Stimulated activated CD4-positive, alpha-beta T cell treated with anti-CD3 and anti-CD28 coated beads, Interleukin-2, amount 100 ng/mL, for 24 hours (primary cell): ENCODE data around the gene NRIP3.
"Not testable (repeated sequence)": the region's sequence is repeated elsewhere in the genome, so short reads cannot be mapped to it uniquely, and the experiment has no call there.

Experiments
- DNase-seq, 2 donors: peaks; one replicate each; pipeline ENCODE4 v3.0.0-alpha.2; 2020

The NRIP3 gene

GRCh38 chr11:8967184-8967583 lies 36.6 kb downstream of the NRIP3 start:
- no peak for DNase-seq

- peak; percentile 83 to 90 for DNase-seq
These were observed 39.2 kb downstream of the NRIP3 start, which contains the start of gene TMEM9B for GRCh38 chr11:8964324-8965320. Gene TMEM9B (minus strand): TSS chr11:8964442. CDS start chr11:8964313, 129 bp downstream.

- DNase-seq = peak; percentile 80 to 83
These were observed 40.1 kb downstream of the NRIP3 start for GRCh38 chr11:8963569-8964323.

- no peak for DNase-seq
These were observed 41.0 kb downstream of the NRIP3 start for GRCh38 chr11:8962841-8963240.

- DNase-seq = no peak
These were observed 42.4 kb downstream of the NRIP3 start for GRCh38 chr11:8961401-8961800.

- DNase-seq = peak in 1 of 2 donors; percentile 22
These were observed 44.1 kb downstream of the NRIP3 start for GRCh38 chr11:8959546-8960166.

- no peak for DNase-seq
These were observed 46.9 kb downstream of the NRIP3 start for GRCh38 chr11:8956860-8957259.

- no peak for DNase-seq
These were observed 54.9 kb downstream of the NRIP3 start for GRCh38 chr11:8948886-8949285.

- no peak for DNase-seq
These were observed 56.4 kb downstream of the NRIP3 start for GRCh38 chr11:8947230-8947943.

- DNase-seq = no peak
These were observed 61.2 kb downstream of the NRIP3 start, which contains the start of gene ASCL3 for GRCh38 chr11:8942518-8943066. Gene ASCL3 (minus strand): TSS chr11:8943016. CDS start chr11:8938161, 4,855 bp downstream.

GRCh38 chr11:8941341-8942103 lies 62.3 kb downstream of the NRIP3 start:
- DNase-seq = no peak

GRCh38 chr11:8937659-8938058 lies 66.1 kb downstream of the NRIP3 start:
- DNase-seq = no peak

- DNase-seq = no peak
These were observed 66.6 kb downstream of the NRIP3 start for GRCh38 chr11:8937159-8937558.

GRCh38 chr11:8935789-8936188 lies 68.0 kb downstream of the NRIP3 start:
- not testable (repeated sequence) for DNase-seq

GRCh38 chr11:8934742-8935488 lies 68.9 kb downstream of the NRIP3 start:
- DNase-seq = no peak

- no peak for DNase-seq
These were observed 69.9 kb downstream of the NRIP3 start for GRCh38 chr11:8933931-8934330.

GRCh38 chr11:8932564-8933180 lies 71.1 kb downstream of the NRIP3 start, which contains the start of gene C11orf16:
Gene C11orf16 (minus strand): TSS chr11:8932947. CDS start chr11:8932308, 639 bp downstream.
- DNase-seq = no peak
